ENCODE results near the gene PIEZO2. TPM values are rescaled to one million over a fixed set of nuclear protein-coding genes. Genes with fewer than 3 reads are reported as not detected.

PIEZO2 gene
- total RNA-seq, 1 donor from 2014 or later = 4.2 TPM

- Mint-ChIP-seq H3K27ac (no peak overlapping the region), H3K27me3 (ENCODE audit: insufficient read depth, low read depth) (no peaks in the 10 kb centered on the region), H3K4me3 (no peak overlapping the region), H3K4me1 (no peaks in the 10 kb centered on the region), H3K9me3 (no peaks in the 10 kb centered on the region), H3K36me3 (no peaks in the 10 kb centered on the region)
- H3K36me3 ChIP-seq = no peaks in the 10 kb centered on the region
- no peaks in the 10 kb centered on the region for H3K4me1 ChIP-seq
- no peak overlapping the region for H2AFZ ChIP-seq (replicated peaks)
- no peaks in the 10 kb centered on the region for H3F3A ChIP-seq (ENCODE audit: low read depth)
- H4K20me1 ChIP-seq (ENCODE audit: low read depth) = no peaks in the 10 kb centered on the region
- no peaks in the 10 kb centered on the region for H3K9me3 ChIP-seq (ENCODE audit: low read depth)
- no peak overlapping the region for H3K9ac ChIP-seq
- no peak overlapping the region for H3K4me3 ChIP-seq
- H3K4me2 ChIP-seq = no peak overlapping the region
- H3K27ac ChIP-seq = no peak overlapping the region
- no peak for DNase-seq (ENCODE audit: low spot score)
- TF ChIP-seq EZH2phosphoT487 (IDR thresholded peaks at IDR 0.05) (no peak), CTCF (IDR thresholded peaks at IDR 0.05) (no peak), EZH2 (IDR thresholded peaks at IDR 0.05) (no peak)
- H3K27me3 ChIP-seq = no peaks in the 10 kb centered on the region
- no peaks in the 10 kb centered on the region for H3K79me2 ChIP-seq (ENCODE audit: low read depth)
Measured at GRCh38 chr18:11081009-11081532, 68.3 kb downstream of the PIEZO2 start.

- Histone ChIP-seq H3F3A (ENCODE audit: low read depth) (no peaks in the 10 kb centered on the region), H3K27ac (no peak overlapping the region), H3K27me3 (no peaks in the 10 kb centered on the region), H2AFZ (replicated peaks) (no peak overlapping the region), H3K4me2 (no peak overlapping the region), H4K20me1 (ENCODE audit: low read depth) (no peaks in the 10 kb centered on the region), H3K4me1 (no peaks in the 10 kb centered on the region), H3K36me3 (no peaks in the 10 kb centered on the region), H3K4me3 (no peak overlapping the region), H3K79me2 (ENCODE audit: low read depth) (no peaks in the 10 kb centered on the region), H3K9ac (no peak overlapping the region), H3K9me3 (ENCODE audit: low read depth) (no peaks in the 10 kb centered on the region)
- Mint-ChIP-seq H3K4me3 (no peak overlapping the region), H3K4me1 (no peaks in the 10 kb centered on the region), H3K27me3 (ENCODE audit: insufficient read depth, low read depth) (no peaks in the 10 kb centered on the region), H3K36me3 (no peaks in the 10 kb centered on the region), H3K9me3 (no peaks in the 10 kb centered on the region), H3K27ac (no peak overlapping the region)
- DNase-seq (ENCODE audit: low spot score) = no peak
- TF ChIP-seq EZH2 (IDR thresholded peaks at IDR 0.05) (no peak), CTCF (IDR thresholded peaks at IDR 0.05) (no peak), EZH2phosphoT487 (IDR thresholded peaks at IDR 0.05) (no peak)
Measured at GRCh38 chr18:11078491-11078890, 70.9 kb downstream of the PIEZO2 start.

- H3K27me3 Mint-ChIP-seq (ENCODE audit: insufficient read depth, low read depth) = no peaks in the 10 kb centered on the region
- Histone ChIP-seq H4K20me1 (ENCODE audit: low read depth) (no peaks in the 10 kb centered on the region), H3K9me3 (ENCODE audit: low read depth) (no peaks in the 10 kb centered on the region), H3K27ac (no peak overlapping the region), H3K36me3 (no peaks in the 10 kb centered on the region), H3K27me3 (no peaks in the 10 kb centered on the region), H3K4me3 (no peak overlapping the region), H3K4me2 (no peak overlapping the region), H2AFZ (replicated peaks) (no peak overlapping the region), H3K9ac (no peak overlapping the region), H3F3A (ENCODE audit: low read depth) (no peaks in the 10 kb centered on the region), H3K79me2 (ENCODE audit: low read depth) (no peaks in the 10 kb centered on the region), H3K4me1 (no peaks in the 10 kb centered on the region)
- DNase-seq (ENCODE audit: low spot score) = no peak
- no peak overlapping the region for H3K4me3 Mint-ChIP-seq
- H3K9me3 Mint-ChIP-seq = no peaks in the 10 kb centered on the region
- H3K4me1 Mint-ChIP-seq = no peaks in the 10 kb centered on the region
- no peak for TF ChIP-seq EZH2 (IDR thresholded peaks at IDR 0.05)
- no peak for TF ChIP-seq EZH2phosphoT487 (IDR thresholded peaks at IDR 0.05)
- no peak for TF ChIP-seq CTCF (IDR thresholded peaks at IDR 0.05)
- H3K36me3 Mint-ChIP-seq = no peaks in the 10 kb centered on the region
- H3K27ac Mint-ChIP-seq = no peak overlapping the region
Measured at GRCh38 chr18:11077548-11078187, 71.7 kb downstream of the PIEZO2 start.
